Measurements from ENCODE around the gene INTS15. TPM values are rescaled to one million over a fixed set of nuclear protein-coding genes. Genes with fewer than 3 reads are reported as not detected.

Gene INTS15
- total RNA-seq, result 10 to 100 TPM; 39.9 to 69.1 (median 56.5) TPM
- polyA plus RNA-seq, result 10 to 100 TPM; 29.7 to 51.8 TPM
- total RNA-seq, result 46.3 reads per million, percentile 69 among the genes with 10 or more reads in this experiment

- H3K36me3 Mint-ChIP-seq, result peaks cover 1 to 24% (median 19%) of the 10 kb centered on the region in 5 donors
- H3K36me3 ChIP-seq (ENCODE audit: control insufficient read depth in 2 of 3, insufficient read depth in 3 of 3, low read length in 3 of 3), result peaks cover 0 to 51% (median 13%) of the 10 kb centered on the region in 3 experiments
- CTCF ChIA-PET, result interaction anchor here (0.6 to 2.3 kb wide), 4 partner anchors 12 to 71 kb away, joined by 3 to 8 read pairs (median 4); partner anchors contain the start of gene ZDHHC4
Observed at GRCh38 chr7:6589829-6590644, at the start of gene INTS15. TSS of gene INTS15 (plus strand) at chr7:6590021. CDS start at chr7:6590284, 263 bp downstream.

GRCh38 chr7:6542368-6542767 lies 47.5 kb upstream of the INTS15 start:
- Histone ChIP-seq H3K4me3 (ENCODE audit: low read length) (no peak overlapping the region), H3K27ac (ENCODE audit: low read depth, low read length) (no peak overlapping the region), H3K27me3 (ENCODE audit: control insufficient read depth in 2 of 2, insufficient read depth in 2 of 2, low read length in 2 of 2) (no peaks in the 10 kb centered on the region), H3K9me3 (ENCODE audit: control insufficient read depth in 2 of 3, low read length in 3 of 3) (no peaks in the 10 kb centered on the region), H3K4me1 (ENCODE audit: control insufficient read depth in 2 of 2, insufficient read depth in 2 of 2, low read length in 2 of 2) (peaks cover 0 to 8% of the 10 kb centered on the region in 2 donors), H3K36me3 (ENCODE audit: control insufficient read depth in 2 of 3, insufficient read depth in 3 of 3, low read length in 3 of 3) (no peaks in the 10 kb centered on the region)
- H3K27ac Mint-ChIP-seq, result no peak overlapping the region
- DNase-seq (no peak), ATAC-seq (no peak)
- H3K4me1 Mint-ChIP-seq, result peaks cover 4 to 18% (median 13%) of the 10 kb centered on the region in 7 donors
- intact Hi-C loops (cut with micrococcal nuclease), result no loop called here
- H3K9me3 Mint-ChIP-seq, result no peaks in the 10 kb centered on the region
- H3K36me3 Mint-ChIP-seq, result peaks cover 0 to 4% (median 0%) of the 10 kb centered on the region in 5 donors
- H3K4me3 Mint-ChIP-seq, result no peak overlapping the region
- ChIA-PET POLR2A (interaction anchor here (0.7 kb wide), 1 partner anchor 9 kb away, joined by 3 read pairs; no protein-coding TSS in a partner anchor), CTCF (no interaction called here)
- H3K27me3 Mint-ChIP-seq, result peaks cover 9 to 23% (median 14%) of the 10 kb centered on the region in 5 donors

More at GRCh38 chr7:6589829-6590644, at the start of gene INTS15:
- ATAC-seq (peak; percentile 98), DNase-seq (peak; percentile 72 to 95 (median 92))
- peaks cover 0 to 7% (median 0%) of the 10 kb centered on the region in 11 donors for H3K9me3 Mint-ChIP-seq
- peak within 1 kb of the TSS; percentile 90 to 97 (median 94) for H3K27ac Mint-ChIP-seq
- intact Hi-C loops (cut with micrococcal nuclease), result loop anchor here (1.0 to 5.0 kb wide), 8 partner anchors 13 to 734 kb away; partner anchors contain the start of genes ZDHHC4 (in 2 of the 2) and ZNF316 (in 2 of the 2)
- POLR2A ChIA-PET, result interaction anchor here (0.9 to 2.3 kb wide), 11 partner anchors 10 to 767 kb away, joined by 3 to 14 read pairs (median 4); partner anchors contain the start of gene ZDHHC4
- no peaks in the 10 kb centered on the region for H3K27me3 ChIP-seq (ENCODE audit: control insufficient read depth in 2 of 2, insufficient read depth in 2 of 2, low read length in 2 of 2)
- no peaks in the 10 kb centered on the region for H3K9me3 ChIP-seq (ENCODE audit: control insufficient read depth in 2 of 3, low read length in 3 of 3)
- H3K27me3 Mint-ChIP-seq, result no peaks in the 10 kb centered on the region
- H3K27ac ChIP-seq (ENCODE audit: low read depth, low read length), result peak within 1 kb of the TSS; percentile 88
- peaks cover 10 to 35% (median 18%) of the 10 kb centered on the region in 7 donors for H3K4me1 Mint-ChIP-seq
- peak within 1 kb of the TSS; percentile 77 for H3K4me3 ChIP-seq (ENCODE audit: low read length)
- H3K4me3 Mint-ChIP-seq, result peak within 1 kb of the TSS; percentile 88 to 98 (median 94)
- H3K4me1 ChIP-seq (ENCODE audit: control insufficient read depth in 2 of 2, insufficient read depth in 2 of 2, low read length in 2 of 2), result peaks cover 14 to 19% of the 10 kb centered on the region in 2 donors

GRCh38 chr7:6545398-6546126 lies 44.3 kb upstream of the INTS15 start:
- no peaks in the 10 kb centered on the region for H3K27me3 ChIP-seq (ENCODE audit: control insufficient read depth in 2 of 2, insufficient read depth in 2 of 2, low read length in 2 of 2)
- H3K4me1 ChIP-seq (ENCODE audit: control insufficient read depth in 2 of 2, insufficient read depth in 2 of 2, low read length in 2 of 2), result peaks cover 0 to 8% of the 10 kb centered on the region in 2 donors
- no peaks in the 10 kb centered on the region for H3K36me3 ChIP-seq (ENCODE audit: control insufficient read depth in 2 of 3, insufficient read depth in 3 of 3, low read length in 3 of 3)
- peak overlapping the region in 7 of 10 donors; percentile 19 to 66 (median 56) for H3K4me3 Mint-ChIP-seq
- peaks cover 0 to 1% (median 0%) of the 10 kb centered on the region in 11 donors for H3K9me3 Mint-ChIP-seq
- H3K9me3 ChIP-seq (ENCODE audit: control insufficient read depth in 2 of 3, low read length in 3 of 3), result no peaks in the 10 kb centered on the region
- no peaks in the 10 kb centered on the region for H3K36me3 Mint-ChIP-seq
- H3K27ac Mint-ChIP-seq, result peak overlapping the region in 6 of 9 donors; percentile 56 to 93 (median 80)
- peak; percentile 63 for ATAC-seq
- peaks cover 4 to 18% (median 13%) of the 10 kb centered on the region in 7 donors for H3K4me1 Mint-ChIP-seq
- CTCF ChIA-PET, result interaction anchor here (1.5 kb wide), 1 partner anchor 14 kb away, joined by 9 read pairs; no protein-coding TSS in a partner anchor
- intact Hi-C loops (cut with micrococcal nuclease), result no loop called here
- peaks cover 0 to 7% (median 0%) of the 10 kb centered on the region in 5 donors for H3K27me3 Mint-ChIP-seq
- H3K4me3 ChIP-seq (ENCODE audit: low read length), result no peak overlapping the region
- POLR2A ChIA-PET, result interaction anchor here (1.2 to 1.4 kb wide), 2 partner anchors 9 to 14 kb away, joined by 4 to 7 read pairs; no protein-coding TSS in a partner anchor
- peak in 6 of 9 donors; percentile 16 to 75 (median 48) for DNase-seq
- H3K27ac ChIP-seq (ENCODE audit: low read depth, low read length), result peak overlapping the region; percentile 25

GRCh38 chr7:6546498-6547251 lies 43.1 kb upstream of the INTS15 start:
- ChIA-PET CTCF (interaction anchor here (0.9 kb wide), 1 partner anchor 26 kb away, joined by 5 read pairs; no protein-coding TSS in a partner anchor), POLR2A (interaction anchor here (0.5 to 1.4 kb wide), 3 partner anchors 8 to 772 kb away, joined by 3 to 7 read pairs (median 4); no protein-coding TSS in a partner anchor)
- Histone ChIP-seq H3K9me3 (ENCODE audit: control insufficient read depth in 2 of 3, low read length in 3 of 3) (no peaks in the 10 kb centered on the region), H3K4me1 (ENCODE audit: control insufficient read depth in 2 of 2, insufficient read depth in 2 of 2, low read length in 2 of 2) (peaks cover 0 to 8% of the 10 kb centered on the region in 2 donors), H3K4me3 (ENCODE audit: low read length) (no peak overlapping the region), H3K27me3 (ENCODE audit: control insufficient read depth in 2 of 2, insufficient read depth in 2 of 2, low read length in 2 of 2) (no peaks in the 10 kb centered on the region), H3K36me3 (ENCODE audit: control insufficient read depth in 2 of 3, insufficient read depth in 3 of 3, low read length in 3 of 3) (no peaks in the 10 kb centered on the region), H3K27ac (ENCODE audit: low read depth, low read length) (no peak overlapping the region)
- H3K9me3 Mint-ChIP-seq, result peaks cover 0 to 1% (median 0%) of the 10 kb centered on the region in 11 donors
- peaks cover 4 to 18% (median 13%) of the 10 kb centered on the region in 7 donors for H3K4me1 Mint-ChIP-seq
- ATAC-seq, result no peak
- H3K4me3 Mint-ChIP-seq, result peak overlapping the region in 5 of 10 donors; percentile 12 to 68 (median 21)
- peak overlapping the region in 4 of 9 donors; percentile 6 to 62 (median 30) for H3K27ac Mint-ChIP-seq
- no peak for DNase-seq
- no peaks in the 10 kb centered on the region for H3K27me3 Mint-ChIP-seq
- H3K36me3 Mint-ChIP-seq, result no peaks in the 10 kb centered on the region
- intact Hi-C loops (cut with micrococcal nuclease), result no loop called here

GRCh38 chr7:6547400-6547799 lies 42.4 kb upstream of the INTS15 start:
- Mint-ChIP-seq H3K27me3 (no peaks in the 10 kb centered on the region), H3K36me3 (no peaks in the 10 kb centered on the region), H3K27ac (peak overlapping the region in 1 of 9 donors; percentile 4), H3K9me3 (peaks cover 0 to 1% (median 0%) of the 10 kb centered on the region in 11 donors), H3K4me1 (peaks cover 4 to 18% (median 13%) of the 10 kb centered on the region in 7 donors), H3K4me3 (no peak overlapping the region)
- intact Hi-C loops (cut with micrococcal nuclease), result no loop called here
- DNase-seq (no peak), ATAC-seq (no peak)
- Histone ChIP-seq H3K36me3 (ENCODE audit: control insufficient read depth in 2 of 3, insufficient read depth in 3 of 3, low read length in 3 of 3) (no peaks in the 10 kb centered on the region), H3K4me3 (ENCODE audit: low read length) (no peak overlapping the region), H3K27ac (ENCODE audit: low read depth, low read length) (no peak overlapping the region), H3K27me3 (ENCODE audit: control insufficient read depth in 2 of 2, insufficient read depth in 2 of 2, low read length in 2 of 2) (no peaks in the 10 kb centered on the region), H3K4me1 (ENCODE audit: control insufficient read depth in 2 of 2, insufficient read depth in 2 of 2, low read length in 2 of 2) (peaks cover 0 to 8% of the 10 kb centered on the region in 2 donors), H3K9me3 (ENCODE audit: control insufficient read depth in 2 of 3, low read length in 3 of 3) (no peaks in the 10 kb centered on the region)
- CTCF ChIA-PET, result no interaction called here
- POLR2A ChIA-PET, result interaction anchor here (0.7 to 1.0 kb wide), 2 partner anchors 9 to 14 kb away, joined by 3 to 5 read pairs; no protein-coding TSS in a partner anchor

Measured in naive thymus-derived CD4-positive, alpha-beta T cell (primary cell).